Astrocyte (in vitro differentiated cells and primary cell): ENCODE measurements around the gene GLRX.

Experiments used
- CTCF ChIP-seq: IDR thresholded peaks from 2 replicates; pipeline ENCODE4 v1.5.1; 2011; ENCODE audit warnings: low read depth, mild to moderate bottlenecking, inconsistent platforms, low read length, moderate library complexity; ENCODE audit not compliant: insufficient read depth
- EZH2 ChIP-seq: IDR thresholded peaks from 2 replicates; pipeline ENCODE4 v1.6.1; 2012; ENCODE audit warnings: mild to moderate bottlenecking, low read length, inconsistent platforms; ENCODE audit not compliant: insufficient read depth

GRCh38 chr5:95850391-95850894 is 27.9 kb upstream of the GLRX start:
- no peak for TF ChIP-seq CTCF
- no peak for TF ChIP-seq EZH2
